H9 (cell line): ENCODE results near the gene TSSK6. TPM values are rescaled to one million over a fixed set of nuclear protein-coding genes. Genes with fewer than 3 reads are reported as not detected.

ENCODE experiments used
- DNase-seq: peaks from one replicate; pipeline ENCODE4 v3.0.0-alpha.2; 2017
- H2AFZ ChIP-seq: one replicate; pipeline ENCODE4 v1.6.1; 2013; ENCODE audit warnings: mild to moderate bottlenecking, low read length, control low read depth, moderate library complexity
- H2AK5ac ChIP-seq: 2 replicates; pipeline ENCODE4 v1.6.1; 2013; ENCODE audit warnings: low read length, control low read depth, mixed read lengths; ENCODE audit not compliant: insufficient read length
- H2BK120ac ChIP-seq: one replicate; pipeline ENCODE4 v1.6.1; 2013; ENCODE audit warnings: low read depth, mild to moderate bottlenecking, low read length, control low read depth, inconsistent platforms; ENCODE audit not compliant: poor library complexity, severe bottlenecking
- H2BK12ac ChIP-seq: 2 replicates; pipeline ENCODE4 v1.6.1; 2013; ENCODE audit warnings: low read length, control low read depth, mixed read lengths, low read depth; ENCODE audit not compliant: insufficient read length
- H2BK15ac ChIP-seq: 2 replicates; pipeline ENCODE4 v1.6.1; 2013; ENCODE audit warnings: low read depth, low read length, control low read depth
- H2BK20ac ChIP-seq: one replicate; pipeline ENCODE4 v1.6.1; 2013; ENCODE audit warnings: low read depth, mild to moderate bottlenecking, low read length, control low read depth, inconsistent platforms; ENCODE audit not compliant: poor library complexity, severe bottlenecking
- H2BK5ac ChIP-seq: 2 replicates; pipeline ENCODE4 v1.6.1; 2013; ENCODE audit warnings: low read length, control low read depth, mixed read lengths; ENCODE audit not compliant: insufficient read length
- H3K14ac ChIP-seq: 2 replicates; pipeline ENCODE4 v1.6.1; 2013; ENCODE audit warnings: low read length, control low read depth; ENCODE audit not compliant: insufficient read depth
- H3K18ac ChIP-seq: 2 replicates; pipeline ENCODE4 v1.6.1; 2013; ENCODE audit warnings: low read depth, mild to moderate bottlenecking, mixed read lengths, low read length, control low read depth; ENCODE audit not compliant: insufficient read length
- H3K23ac ChIP-seq: 2 replicates; pipeline ENCODE4 v1.6.1; 2013; ENCODE audit warnings: low read length, control low read depth, mixed read lengths, low read depth; ENCODE audit not compliant: insufficient read length
- H3K23me2 ChIP-seq: 2 replicates; pipeline ENCODE4 v1.6.1; 2013; ENCODE audit warnings: low read depth, mild to moderate bottlenecking, mixed read lengths, low read length, control low read depth; ENCODE audit not compliant: insufficient read length, poor library complexity, severe bottlenecking
- H3K27ac ChIP-seq: 2 replicates; pipeline ENCODE4 v1.5.1; 2013; ENCODE audit warnings: low read length, control low read depth, mixed read lengths, low read depth; ENCODE audit not compliant: insufficient read length
- H3K27me3 ChIP-seq: 2 replicates; pipeline ENCODE4 v1.6.1; 2013; ENCODE audit warnings: low read length, control low read depth, inconsistent platforms; ENCODE audit not compliant: insufficient read depth
- H3K4ac ChIP-seq: 2 replicates; pipeline ENCODE4 v1.6.1; 2013; ENCODE audit warnings: low read depth, mild to moderate bottlenecking, control low read depth, inconsistent platforms, low read length, moderate library complexity
- H3K4me1 ChIP-seq: 2 replicates; pipeline ENCODE4 v1.6.1; 2013; ENCODE audit warnings: low read length, control low read depth, inconsistent platforms; ENCODE audit not compliant: insufficient read depth
- H3K4me2 ChIP-seq: 2 replicates; pipeline ENCODE4 v1.6.1; 2013; ENCODE audit warnings: low read length, control low read depth, mixed read lengths; ENCODE audit not compliant: insufficient read length, insufficient read depth
- H3K56ac ChIP-seq: 2 replicates; pipeline ENCODE4 v1.6.1; 2013; ENCODE audit warnings: low read depth, mild to moderate bottlenecking, mixed read lengths, low read length, control low read depth; ENCODE audit not compliant: insufficient read length
- H3K79me1 ChIP-seq: 2 replicates; pipeline ENCODE4 v1.6.1; 2013; ENCODE audit warnings: low read depth, mild to moderate bottlenecking, moderate library complexity, low read length, control low read depth, inconsistent platforms; ENCODE audit not compliant: insufficient read depth, poor library complexity, severe bottlenecking
- H3K79me2 ChIP-seq: 2 replicates; pipeline ENCODE4 v1.6.1; 2013; ENCODE audit warnings: low read length, control low read depth, inconsistent platforms; ENCODE audit not compliant: insufficient read depth
- H3K9ac ChIP-seq: 2 replicates; pipeline ENCODE4 v1.6.1; 2013; ENCODE audit warnings: low read length, control low read depth, mixed read lengths; ENCODE audit not compliant: insufficient read length; ENCODE audit errors: extremely low read depth
- H3K9me3 ChIP-seq: one replicate; pipeline ENCODE4 v1.6.1; 2013; ENCODE audit warnings: low read depth, low read length, inconsistent platforms; ENCODE audit not compliant: control insufficient read depth
- H3T11ph ChIP-seq: one replicate; pipeline ENCODE4 v1.6.1; 2013; ENCODE audit warnings: mild to moderate bottlenecking, low read length, control low read depth, inconsistent platforms
- H4K20me1 ChIP-seq: one replicate; pipeline ENCODE4 v1.6.1; 2013; ENCODE audit not compliant: control insufficient read depth, insufficient read length, insufficient read depth
- H4K5ac ChIP-seq: 2 replicates; pipeline ENCODE4 v1.6.1; 2013; ENCODE audit warnings: low read depth, mild to moderate bottlenecking, mixed read lengths, low read length, control low read depth; ENCODE audit not compliant: insufficient read length
- H4K8ac ChIP-seq: replicated peaks from 2 replicates; pipeline ENCODE4 v1.6.1; 2013; ENCODE audit warnings: low read length, control low read depth, mixed read lengths, low read depth; ENCODE audit not compliant: insufficient read length
- H4K91ac ChIP-seq: 2 replicates; pipeline ENCODE4 v1.6.1; 2013; ENCODE audit warnings: low read depth, mild to moderate bottlenecking, moderate library complexity, mixed read lengths, low read length, control low read depth; ENCODE audit not compliant: insufficient read length
- H3K27ac Mint-ChIP-seq, 3 experiments: 2 replicates in 2 of 3; 3 replicates in 1 of 3; pipeline ENCODE4 v1.8.0; 2020 to 2021; ENCODE audit warnings: mixed read lengths in 3 of 3, mild to moderate bottlenecking in 1 of 3, moderate library complexity in 1 of 3
- H3K27me3 Mint-ChIP-seq: 2 replicates; pipeline ENCODE4 v1.8.0; 2021; ENCODE audit warnings: low read depth, mild to moderate bottlenecking, moderate library complexity, mixed read lengths
- H3K36me3 Mint-ChIP-seq, 3 experiments: 2 replicates in 2 of 3; 3 replicates in 1 of 3; pipeline ENCODE4 v1.8.0; 2020 to 2021; ENCODE audit warnings: low read depth in 3 of 3, mixed read lengths in 3 of 3; ENCODE audit not compliant: insufficient read depth in 1 of 3
- H3K4me1 Mint-ChIP-seq, 2 experiments: 2 replicates each; pipeline ENCODE4 v1.8.0; 2020; ENCODE audit warnings: mixed read lengths in 2 of 2
- H3K4me3 Mint-ChIP-seq, 2 experiments: 2 replicates in 1 of 2; 3 replicates in 1 of 2; pipeline ENCODE4 v1.8.0; 2020 to 2021; ENCODE audit warnings: mild to moderate bottlenecking in 2 of 2, mixed read lengths in 2 of 2, moderate library complexity in 1 of 2
- H3K9me3 Mint-ChIP-seq, 2 experiments: 2 replicates in 1 of 2; 3 replicates in 1 of 2; pipeline ENCODE4 v1.8.0; 2020; ENCODE audit warnings: mild to moderate bottlenecking in 2 of 2, mixed read lengths in 2 of 2, moderate library complexity in 1 of 2
- WGBS: extraction: QIAGEN DNeasy Blood & Tissue Kit; methylation state at CpG from one replicate; pipeline ENCODE4 v1.1.7; 2013; ENCODE audit warnings: missing lambda C conversion rate, low lambda C conversion rate, mixed read lengths; ENCODE audit not compliant: insufficient read length; ENCODE audit errors: extremely low coverage; 5-methylcytosine and 5-hydroxymethylcytosine counted together
- total RNA-seq: library from RNA; stranded (reverse); gene quantifications from 2 replicates; pipeline ENCODE4 v1.2.1, GENCODE V29; 2021
- TF ChIP-seq, protein P1 (sequence below): fragments of 200-600 bp; sonication (generic); conservative IDR thresholded peaks from 3 replicates; pipeline ENCODE4 v1.8.0; 2021; ENCODE audit warnings: antibody characterized with exemption, mild to moderate bottlenecking

Gene TSSK6
- total RNA-seq, 1 experiment from 2014 or later: 2.6 TPM

DNA sequence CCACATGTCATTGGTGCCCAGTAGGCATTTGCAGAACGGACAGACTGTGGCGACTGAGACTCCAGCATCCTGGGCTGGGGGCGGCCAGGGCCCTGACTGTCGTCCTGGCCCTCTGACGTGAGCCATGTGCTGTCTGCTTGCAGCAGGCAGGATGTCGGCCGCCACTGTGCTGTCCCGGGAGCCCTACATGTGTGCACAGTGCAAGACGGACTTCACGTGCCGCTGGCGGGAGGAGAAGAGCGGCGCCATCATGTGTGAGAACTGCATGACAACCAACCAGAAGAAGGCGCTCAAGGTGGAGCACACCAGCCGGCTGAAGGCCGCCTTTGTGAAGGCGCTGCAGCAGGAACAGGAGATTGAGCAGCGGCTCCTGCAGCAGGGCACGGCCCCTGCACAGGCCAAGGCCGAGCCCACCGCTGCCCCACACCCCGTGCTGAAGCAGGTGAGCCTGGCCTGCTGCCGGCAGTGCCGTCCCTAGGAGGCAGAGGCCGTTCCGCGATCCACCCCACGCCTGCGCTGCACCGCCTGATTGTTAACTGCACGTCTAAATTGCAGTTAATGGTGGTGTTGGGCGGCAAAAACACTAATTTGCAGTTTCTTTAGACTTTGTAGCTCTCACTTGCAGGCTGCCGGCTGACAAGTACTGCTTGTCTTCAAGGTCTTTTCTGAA is 14.2 kb downstream of the TSSK6 start:
- no peak overlapping the region for H4K8ac ChIP-seq
- H3K23ac ChIP-seq: no peak overlapping the region
- no peaks in the 10 kb centered on the region for H3K23me2 ChIP-seq
- H3K18ac ChIP-seq: no peak overlapping the region
- H3K4me1 ChIP-seq: no peaks in the 10 kb centered on the region
- H2BK5ac ChIP-seq: no peak overlapping the region
- H4K5ac ChIP-seq: no peak overlapping the region
- no peak overlapping the region for H3K4ac ChIP-seq
- H3K9ac ChIP-seq: no peak overlapping the region
- H3K27me3 ChIP-seq: no peaks in the 10 kb centered on the region
- H3K9me3 ChIP-seq: no peaks in the 10 kb centered on the region
- H3K56ac ChIP-seq: no peak overlapping the region
- no peak overlapping the region for H2AFZ ChIP-seq
- no CpG with 5 or more reads among the region's 34 CpGs for WGBS
- no peak overlapping the region for H2BK15ac ChIP-seq
- H3K4me2 ChIP-seq: no peak overlapping the region
- Mint-ChIP-seq H3K36me3 (peaks cover 37 to 93% (median 86%) of the 10 kb centered on the region in 3 experiments), H3K27ac (no peak overlapping the region), H3K9me3 (no peaks in the 10 kb centered on the region), H3K27me3 (no peaks in the 10 kb centered on the region; the same call in 1 of the 2 replicates), H3K4me3 (no peak overlapping the region), H3K4me1 (no peaks in the 10 kb centered on the region)
- DNase-seq: no peak
- no peaks in the 10 kb centered on the region for H3K79me2 ChIP-seq
- no peak overlapping the region for H3K27ac ChIP-seq
- no peak overlapping the region for H3T11ph ChIP-seq
- H2BK12ac ChIP-seq: no peak overlapping the region
- no peaks in the 10 kb centered on the region for H3K79me1 ChIP-seq
- H4K20me1 ChIP-seq: no peaks in the 10 kb centered on the region
- TF ChIP-seq, protein P1, sequence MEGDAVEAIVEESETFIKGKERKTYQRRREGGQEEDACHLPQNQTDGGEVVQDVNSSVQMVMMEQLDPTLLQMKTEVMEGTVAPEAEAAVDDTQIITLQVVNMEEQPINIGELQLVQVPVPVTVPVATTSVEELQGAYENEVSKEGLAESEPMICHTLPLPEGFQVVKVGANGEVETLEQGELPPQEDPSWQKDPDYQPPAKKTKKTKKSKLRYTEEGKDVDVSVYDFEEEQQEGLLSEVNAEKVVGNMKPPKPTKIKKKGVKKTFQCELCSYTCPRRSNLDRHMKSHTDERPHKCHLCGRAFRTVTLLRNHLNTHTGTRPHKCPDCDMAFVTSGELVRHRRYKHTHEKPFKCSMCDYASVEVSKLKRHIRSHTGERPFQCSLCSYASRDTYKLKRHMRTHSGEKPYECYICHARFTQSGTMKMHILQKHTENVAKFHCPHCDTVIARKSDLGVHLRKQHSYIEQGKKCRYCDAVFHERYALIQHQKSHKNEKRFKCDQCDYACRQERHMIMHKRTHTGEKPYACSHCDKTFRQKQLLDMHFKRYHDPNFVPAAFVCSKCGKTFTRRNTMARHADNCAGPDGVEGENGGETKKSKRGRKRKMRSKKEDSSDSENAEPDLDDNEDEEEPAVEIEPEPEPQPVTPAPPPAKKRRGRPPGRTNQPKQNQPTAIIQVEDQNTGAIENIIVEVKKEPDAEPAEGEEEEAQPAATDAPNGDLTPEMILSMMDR: no peak
- no peak overlapping the region for H2AK5ac ChIP-seq
- no peak overlapping the region for H4K91ac ChIP-seq
- H3K14ac ChIP-seq: no peak overlapping the region
- no peak overlapping the region for H2BK120ac ChIP-seq
- H2BK20ac ChIP-seq: no peak overlapping the region
